ENCODE data around the gene IPPK. TPM values are rescaled to one million over a fixed set of nuclear protein-coding genes. Genes with fewer than 3 reads are reported as not detected.

IPPK gene
- total and polyA plus RNA-seq, 2 donors (not counting 1 experiment from before 2014, with no cell fraction given) = 6.8 to 8.7 TPM

GRCh38 chr9:92614763-92615461 is 55.0 kb downstream of the IPPK start:
- H3K79me2 ChIP-seq (ENCODE audit: control insufficient read depth, insufficient read depth, low read length) = no peaks in the 10 kb centered on the region
- no peak for DNase-seq
- no peak overlapping the region for H2AFZ ChIP-seq (ENCODE audit: insufficient read depth, low read depth, low read length, poor library complexity, severe bottlenecking)
- Mint-ChIP-seq H3K27ac (no peak overlapping the region), H3K27me3 (no peaks in the 10 kb centered on the region), H3K9me3 (ENCODE audit: insufficient read depth) (no peaks in the 10 kb centered on the region), H3K4me1 (no peaks in the 10 kb centered on the region), H3K4me3 (no peak overlapping the region)
- no peak for ATAC-seq (ENCODE audit: low read depth)
- no peak overlapping the region for H3K4me2 ChIP-seq (replicated peaks; ENCODE audit: low read depth, low read length, poor library complexity, severe bottlenecking)
- H4K20me1 ChIP-seq (ENCODE audit: control insufficient read depth, insufficient read depth, low read length, poor library complexity, severe bottlenecking) = no peaks in the 10 kb centered on the region
- H3K4me1 ChIP-seq (ENCODE audit: control insufficient read depth in 2 of 2, insufficient read depth in 2 of 2, low read length in 2 of 2) = no peaks in the 10 kb centered on the region
- CTCF ChIA-PET = no interaction called here
- H3K9me3 ChIP-seq (ENCODE audit: control extremely low read depth in 1 of 3, control insufficient read depth in 2 of 3, insufficient read depth in 1 of 3, low read length in 2 of 3) = no peaks in the 10 kb centered on the region
- intact Hi-C loops (cut with micrococcal nuclease) = no loop called here
- POLR2A ChIA-PET = no interaction called here
- H3K27me3 ChIP-seq (replicated peaks in 1 of 4; ENCODE audit: control extremely low read depth in 1 of 4, control insufficient read depth in 3 of 4, insufficient read depth in 4 of 4, low read length in 3 of 4) = no peaks in the 10 kb centered on the region
- H3K36me3 ChIP-seq (replicated peaks in 1 of 2; ENCODE audit: control extremely low read depth in 1 of 2, control insufficient read depth in 1 of 2, extremely low read depth in 1 of 2, insufficient read depth in 2 of 2, low read length in 1 of 2) = peaks cover 0 to 72% of the 10 kb centered on the region in 2 experiments
- no peak overlapping the region for H3K9ac ChIP-seq (ENCODE audit: low read length)
- 95% methylated on average over 13 of the region's 17 CpGs for WGBS (ENCODE audit: insufficient coverage)
- H3K4me3 ChIP-seq (ENCODE audit: control extremely low read depth in 1 of 5, extremely low read depth in 1 of 5, insufficient read depth in 1 of 5, low read depth in 2 of 5, low read length in 4 of 5) = no peak overlapping the region
- H3K27ac ChIP-seq (ENCODE audit: low read length in 2 of 2) = no peak overlapping the region
- TF ChIP-seq, protein P1, sequence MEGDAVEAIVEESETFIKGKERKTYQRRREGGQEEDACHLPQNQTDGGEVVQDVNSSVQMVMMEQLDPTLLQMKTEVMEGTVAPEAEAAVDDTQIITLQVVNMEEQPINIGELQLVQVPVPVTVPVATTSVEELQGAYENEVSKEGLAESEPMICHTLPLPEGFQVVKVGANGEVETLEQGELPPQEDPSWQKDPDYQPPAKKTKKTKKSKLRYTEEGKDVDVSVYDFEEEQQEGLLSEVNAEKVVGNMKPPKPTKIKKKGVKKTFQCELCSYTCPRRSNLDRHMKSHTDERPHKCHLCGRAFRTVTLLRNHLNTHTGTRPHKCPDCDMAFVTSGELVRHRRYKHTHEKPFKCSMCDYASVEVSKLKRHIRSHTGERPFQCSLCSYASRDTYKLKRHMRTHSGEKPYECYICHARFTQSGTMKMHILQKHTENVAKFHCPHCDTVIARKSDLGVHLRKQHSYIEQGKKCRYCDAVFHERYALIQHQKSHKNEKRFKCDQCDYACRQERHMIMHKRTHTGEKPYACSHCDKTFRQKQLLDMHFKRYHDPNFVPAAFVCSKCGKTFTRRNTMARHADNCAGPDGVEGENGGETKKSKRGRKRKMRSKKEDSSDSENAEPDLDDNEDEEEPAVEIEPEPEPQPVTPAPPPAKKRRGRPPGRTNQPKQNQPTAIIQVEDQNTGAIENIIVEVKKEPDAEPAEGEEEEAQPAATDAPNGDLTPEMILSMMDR (IDR thresholded peaks at IDR 0.05) = no peak
- TF ChIP-seq EZH2 (IDR thresholded peaks at IDR 0.05; ENCODE audit: borderline replicate concordance, insufficient read depth, low read depth, low read length, poor library complexity, severe bottlenecking) = no peak

DNA sequence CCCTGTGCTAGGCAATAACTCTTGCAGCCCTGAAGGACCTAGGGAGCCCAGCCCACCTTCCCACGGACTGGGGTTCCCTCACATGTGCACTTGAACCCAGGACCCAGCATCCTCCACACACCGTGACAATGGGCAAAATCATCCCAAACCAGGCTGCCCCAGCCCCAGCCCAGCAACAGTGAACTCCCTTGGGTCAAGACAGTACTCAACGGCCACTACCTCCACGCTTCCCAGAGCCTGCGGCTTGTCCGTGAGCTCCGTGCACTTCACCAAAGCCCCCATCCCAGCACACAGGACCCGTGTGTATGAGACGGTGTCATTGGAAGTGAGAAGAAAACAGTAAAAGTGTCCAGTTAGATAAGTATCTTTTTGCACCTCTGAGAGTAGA is 55.8 kb downstream of the IPPK start:
- H3K4me3 Mint-ChIP-seq = no peak overlapping the region
- H3K4me1 ChIP-seq (ENCODE audit: control insufficient read depth in 2 of 2, insufficient read depth in 2 of 2, low read length in 2 of 2) = no peaks in the 10 kb centered on the region
- H3K4me2 ChIP-seq (replicated peaks; ENCODE audit: low read depth, low read length, poor library complexity, severe bottlenecking) = no peak overlapping the region
- no peak overlapping the region for H3K9ac ChIP-seq (ENCODE audit: low read length)
- POLR2A ChIA-PET = no interaction called here
- no peak overlapping the region for H2AFZ ChIP-seq (ENCODE audit: insufficient read depth, low read depth, low read length, poor library complexity, severe bottlenecking)
- no peaks in the 10 kb centered on the region for H3K9me3 ChIP-seq (ENCODE audit: control extremely low read depth in 1 of 3, control insufficient read depth in 2 of 3, insufficient read depth in 1 of 3, low read length in 2 of 3)
- no peak overlapping the region for H3K4me3 ChIP-seq (ENCODE audit: control extremely low read depth in 1 of 5, extremely low read depth in 1 of 5, insufficient read depth in 1 of 5, low read depth in 2 of 5, low read length in 4 of 5)
- H3K27ac Mint-ChIP-seq = no peak overlapping the region
- H3K27me3 ChIP-seq (replicated peaks in 1 of 4; ENCODE audit: control extremely low read depth in 1 of 4, control insufficient read depth in 3 of 4, insufficient read depth in 4 of 4, low read length in 3 of 4) = no peaks in the 10 kb centered on the region
- intact Hi-C loops (cut with micrococcal nuclease) = no loop called here
- no peak overlapping the region for H3K27ac ChIP-seq (ENCODE audit: low read length in 2 of 2)
- H4K20me1 ChIP-seq (ENCODE audit: control insufficient read depth, insufficient read depth, low read length, poor library complexity, severe bottlenecking) = no peaks in the 10 kb centered on the region
- WGBS (ENCODE audit: insufficient coverage) = 100% methylated on average over 2 of the region's 9 CpGs
- no peaks in the 10 kb centered on the region for H3K79me2 ChIP-seq (ENCODE audit: control insufficient read depth, insufficient read depth, low read length)
- H3K4me1 Mint-ChIP-seq = no peaks in the 10 kb centered on the region
- CTCF ChIA-PET = no interaction called here
- H3K27me3 Mint-ChIP-seq = no peaks in the 10 kb centered on the region
- TF ChIP-seq, protein P1 (IDR thresholded peaks at IDR 0.05) = no peak
- TF ChIP-seq EZH2 (IDR thresholded peaks at IDR 0.05; ENCODE audit: borderline replicate concordance, insufficient read depth, low read depth, low read length, poor library complexity, severe bottlenecking) = no peak
- ATAC-seq (ENCODE audit: low read depth) (no peak), DNase-seq (no peak)
- H3K36me3 ChIP-seq (replicated peaks in 1 of 2; ENCODE audit: control extremely low read depth in 1 of 2, control insufficient read depth in 1 of 2, extremely low read depth in 1 of 2, insufficient read depth in 2 of 2, low read length in 1 of 2) = peaks cover 0 to 64% of the 10 kb centered on the region in 2 experiments
- H3K9me3 Mint-ChIP-seq (ENCODE audit: insufficient read depth) = no peaks in the 10 kb centered on the region
